Stimulated activated CD8-positive, alpha-beta memory T cell treated with anti-CD3 and anti-CD28 coated beads, Interleukin-12 subunit alpha, Interleukin-12 subunit beta, amount 100 ng/mL, for 24 hours (primary cell): ENCODE data around the gene SCFD2.
"Not testable (repeated sequence)": the region's sequence is repeated elsewhere in the genome, so short reads cannot be mapped to it uniquely, and the experiment has no call there.

Source experiments
- DNase-seq: peaks from one replicate; pipeline ENCODE4 v3.0.0-alpha.2; 2020; ENCODE audit errors: extremely low read depth

SCFD2 gene

DNA sequence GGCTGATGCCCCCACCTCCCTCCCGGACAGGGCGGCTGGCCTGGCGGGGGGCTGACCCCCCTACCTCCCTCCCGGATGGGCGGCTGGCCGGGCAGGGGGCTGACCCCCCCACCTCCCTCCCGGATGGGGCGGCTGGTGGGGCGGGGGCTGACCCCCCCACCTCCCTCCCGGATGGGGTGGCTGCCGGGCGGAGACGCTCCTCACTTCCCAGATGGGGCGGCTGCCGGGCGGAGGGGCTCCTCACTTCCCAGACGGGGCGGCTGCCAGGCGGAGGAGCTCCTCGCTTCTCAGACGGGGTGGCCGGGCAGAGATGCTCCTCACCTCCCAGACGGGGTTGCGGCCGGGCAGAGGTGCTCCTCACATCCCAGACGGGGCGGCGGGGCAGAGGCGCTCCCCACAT is 127.5 kb downstream of the SCFD2 start:
- not testable (repeated sequence) for DNase-seq

DNA sequence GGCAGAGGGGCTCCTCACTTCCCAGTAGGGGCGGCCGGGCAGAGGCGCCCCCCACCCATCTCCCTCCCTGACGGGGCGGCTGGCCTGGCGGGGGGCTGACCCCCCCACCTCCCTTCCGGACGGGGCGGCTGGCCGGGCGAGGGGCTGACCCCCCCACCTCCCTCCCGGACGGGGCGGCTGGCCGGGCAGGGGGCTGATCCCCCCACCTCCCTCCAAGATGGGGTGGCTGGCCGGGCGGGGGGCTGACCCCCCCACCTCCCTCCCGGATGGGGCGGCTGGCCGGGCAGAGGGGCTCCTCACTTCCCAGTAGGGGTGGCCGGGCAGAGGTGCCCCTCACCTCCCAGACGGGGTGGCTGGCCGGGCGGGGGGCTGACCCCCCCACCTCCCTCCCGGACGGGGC is 128.1 kb downstream of the SCFD2 start:
- not testable (repeated sequence) for DNase-seq

GRCh38 chr4:53236624-53237023 is 129.2 kb downstream of the SCFD2 start:
- DNase-seq, result not testable (repeated sequence)

GRCh38 chr4:53235547-53235946 is 130.3 kb downstream of the SCFD2 start:
- DNase-seq, result no peak

DNA sequence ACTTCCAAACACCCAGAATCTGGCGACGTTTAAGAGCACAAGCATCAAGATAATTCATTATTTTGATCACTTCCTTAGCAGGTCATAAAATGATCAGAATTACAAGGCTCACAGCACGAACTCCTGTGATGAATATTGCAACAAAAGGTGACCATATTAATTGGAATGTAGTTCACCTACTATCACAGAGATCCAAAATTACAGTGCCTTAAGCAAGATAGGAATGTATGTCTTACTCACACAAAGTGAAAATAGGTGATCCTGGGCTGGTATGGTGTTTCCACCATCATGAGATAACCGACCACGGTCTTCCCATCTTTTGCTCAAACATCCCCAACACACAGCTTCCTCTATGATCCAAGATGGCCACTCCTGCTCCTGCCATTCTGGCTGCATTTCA is 131.2 kb downstream of the SCFD2 start:
- no peak for DNase-seq

GRCh38 chr4:53234111-53234510 is 131.8 kb downstream of the SCFD2 start:
- no peak for DNase-seq

- DNase-seq, result no peak
Measured at GRCh38 chr4:53233114-53233795, 132.6 kb downstream of the SCFD2 start.

DNA sequence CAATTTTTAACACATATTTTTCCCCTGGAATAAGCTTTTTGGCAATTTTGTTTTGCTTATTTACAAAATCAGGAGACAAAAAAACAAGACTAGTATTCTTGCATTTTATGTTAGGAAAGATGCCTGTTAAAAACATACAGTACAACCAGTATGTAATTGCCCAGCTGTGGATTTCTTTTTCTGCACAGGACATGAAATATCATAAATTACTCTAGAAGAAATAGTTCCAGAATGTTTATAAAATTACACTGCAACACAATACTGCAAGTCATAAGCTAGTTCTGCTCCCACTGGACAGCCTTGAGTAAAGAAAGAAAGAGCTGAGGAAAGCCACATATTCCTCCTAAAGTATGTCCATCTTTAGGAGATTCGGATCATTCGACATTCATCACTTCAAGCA is 133.5 kb downstream of the SCFD2 start:
- DNase-seq, result no peak

GRCh38 chr4:53228036-53228435 is 137.8 kb downstream of the SCFD2 start:
- no peak for DNase-seq

- DNase-seq, result no peak
Measured at GRCh38 chr4:53227451-53227850, 138.4 kb downstream of the SCFD2 start.

DNA sequence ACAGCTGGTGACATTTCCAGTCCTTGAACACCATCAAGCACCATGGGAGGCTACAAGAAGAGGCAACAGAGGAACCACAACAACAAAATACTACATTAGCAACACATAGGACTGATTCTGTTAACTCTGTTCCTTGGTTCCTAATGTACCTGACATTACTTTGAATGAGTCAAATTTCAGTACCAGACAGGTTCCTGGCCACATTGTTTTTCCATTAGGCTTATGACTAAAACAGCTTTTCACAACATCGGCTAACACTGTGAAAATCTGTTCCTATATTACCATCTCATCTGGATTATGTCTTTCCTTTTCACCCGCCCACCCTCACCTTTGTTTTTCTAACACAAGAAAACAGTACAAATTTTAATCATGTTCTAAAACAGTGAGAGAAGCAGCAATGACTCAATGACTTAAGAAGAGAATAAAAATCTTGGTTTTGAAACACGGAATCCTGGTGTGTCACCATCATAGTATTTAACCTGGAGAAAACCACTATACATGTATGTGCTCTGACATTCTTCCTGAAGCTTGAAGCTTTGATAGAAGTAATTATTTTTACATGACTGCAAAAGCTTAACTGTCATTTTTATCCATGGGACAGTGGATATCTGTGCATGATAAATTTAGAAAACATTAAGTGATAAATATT is 143.9 kb downstream of the SCFD2 start:
- no peak for DNase-seq

- DNase-seq, result not testable (repeated sequence)
Measured at GRCh38 chr4:53219148-53219547, 146.7 kb downstream of the SCFD2 start.

DNA sequence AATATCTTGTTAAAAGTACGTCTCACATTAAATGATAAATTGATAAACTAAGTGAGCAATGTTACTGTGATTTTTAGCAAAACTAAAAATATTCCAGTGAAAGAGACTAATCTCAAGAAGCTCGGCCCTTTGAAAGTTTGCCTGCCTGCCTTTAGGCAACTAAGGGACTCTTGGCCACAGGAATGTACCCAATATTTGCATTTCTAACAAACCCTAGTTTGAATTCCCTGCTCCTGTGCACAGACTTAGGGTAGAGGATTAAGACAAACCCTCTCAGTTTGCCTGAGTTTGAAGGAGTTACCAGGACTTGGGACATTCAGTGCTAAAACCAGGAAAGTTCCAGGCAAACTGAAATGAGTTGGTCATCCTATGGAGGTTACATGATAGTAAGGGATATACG is 157.1 kb downstream of the SCFD2 start:
- DNase-seq, result no peak

DNA sequence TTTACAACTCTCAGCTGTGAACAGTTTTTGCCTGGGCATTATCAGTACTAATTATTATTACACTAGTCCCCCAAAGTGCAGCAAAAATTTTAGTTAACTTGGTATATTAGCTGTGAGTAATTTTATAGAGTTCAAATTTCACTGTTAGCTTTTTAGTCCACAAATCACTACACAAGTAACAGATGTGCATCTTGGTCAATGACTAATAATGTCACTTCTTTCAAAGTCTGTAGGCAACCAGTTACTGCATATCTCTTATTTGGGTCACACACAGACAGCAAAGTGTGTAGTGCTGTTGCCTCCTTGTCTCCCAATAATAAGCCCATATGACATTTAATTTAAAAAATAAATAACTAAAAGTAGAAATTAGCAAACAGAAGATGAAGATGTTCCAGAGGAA is 159.9 kb downstream of the SCFD2 start:
- DNase-seq, result no peak

- DNase-seq, result no peak
Measured at GRCh38 chr4:53199356-53199755, 166.5 kb downstream of the SCFD2 start.

- no peak for DNase-seq
Measured at GRCh38 chr4:53197772-53198142, 168.1 kb downstream of the SCFD2 start.

DNA sequence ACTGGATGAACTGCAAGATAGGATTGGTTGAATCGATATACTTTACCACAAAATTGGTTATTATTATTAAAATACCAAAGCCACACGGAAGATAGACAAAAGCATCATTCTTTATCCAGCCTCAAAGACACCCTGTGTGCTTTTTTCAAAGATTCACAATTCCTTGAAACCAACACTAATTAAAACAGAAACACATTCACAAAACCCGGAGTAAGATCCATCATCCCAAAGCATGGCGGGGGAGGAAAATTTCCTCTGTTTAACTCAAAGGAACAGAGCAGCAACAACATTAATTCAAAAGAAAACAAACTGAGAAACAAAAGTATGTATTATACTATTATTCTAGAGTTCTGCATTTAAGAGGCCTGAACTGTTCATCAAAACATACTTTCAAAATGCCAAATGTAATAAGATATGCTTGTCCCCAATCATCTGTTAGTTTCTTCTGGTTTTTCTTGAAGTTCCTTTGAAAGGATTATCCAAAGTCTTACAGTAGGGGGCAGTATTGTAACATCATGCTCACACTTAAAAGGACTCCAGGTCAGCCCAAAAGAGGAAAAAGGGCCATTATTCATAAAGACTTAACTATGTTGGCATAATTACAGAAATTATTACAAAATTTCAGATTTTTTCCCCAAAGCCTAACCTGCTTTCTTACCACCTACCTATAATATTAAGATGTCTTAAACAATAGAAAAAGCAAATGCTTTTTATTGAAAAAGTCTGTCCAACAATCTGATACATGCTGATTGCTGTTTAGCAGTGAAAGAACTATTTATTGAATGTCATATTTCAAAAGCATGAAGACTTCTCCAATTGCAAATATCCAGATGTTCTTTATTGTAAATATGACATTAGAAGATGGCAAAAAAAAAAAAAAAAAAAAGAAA is 168.7 kb downstream of the SCFD2 start:
- DNase-seq, result no peak

GRCh38 chr4:53195815-53196661 is 169.8 kb downstream of the SCFD2 start:
- no peak for DNase-seq

DNA sequence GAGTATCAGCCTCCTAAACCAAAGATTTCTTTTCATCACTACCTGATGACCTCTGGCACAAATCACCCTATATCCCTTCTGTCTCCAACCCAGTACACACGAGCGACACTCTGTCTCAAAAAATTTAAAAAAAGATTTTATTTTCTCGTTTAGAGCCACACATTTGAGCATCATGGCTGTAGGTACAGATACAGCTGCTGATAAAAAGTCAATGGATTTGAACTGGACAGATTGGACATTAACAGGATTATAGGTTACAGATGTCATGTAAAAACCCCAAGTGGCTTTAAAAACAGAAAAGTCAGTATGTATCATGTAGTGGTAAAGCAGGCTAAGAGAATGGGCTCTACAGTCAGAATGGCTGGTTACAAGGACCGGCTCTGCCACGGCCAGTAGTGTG is 171.1 kb downstream of the SCFD2 start:
- DNase-seq, result no peak

- no peak for DNase-seq
Measured at GRCh38 chr4:53193111-53193510, 172.8 kb downstream of the SCFD2 start.

GRCh38 chr4:53192496-53192895 is 173.4 kb downstream of the SCFD2 start:
- DNase-seq, result no peak

DNA sequence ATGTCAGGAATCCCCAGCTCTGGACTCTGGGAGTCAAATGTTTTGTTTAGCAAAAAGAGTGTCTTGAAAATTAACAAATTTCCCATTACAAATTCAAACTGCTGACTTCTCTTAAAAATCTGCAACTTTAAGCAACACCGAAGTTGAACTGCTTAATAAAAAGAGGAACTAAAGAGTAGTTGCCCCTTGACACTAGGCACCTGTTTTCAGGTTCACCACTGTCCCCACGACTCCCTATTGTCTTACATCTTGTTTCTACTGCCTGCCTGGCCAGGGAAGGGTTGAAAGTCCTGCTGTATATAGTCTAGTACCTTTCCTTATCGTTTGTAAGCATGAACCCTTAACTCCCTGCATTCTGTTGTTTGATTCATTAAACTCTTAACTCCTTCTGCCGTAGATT is 173.9 kb downstream of the SCFD2 start:
- no peak for DNase-seq
